SU-DHL-6 (cell line): Measurements from ENCODE around the gene ZMYND11.

Experiments
- CTCF ChIP-seq: fragments of 200-600 bp; sonication (generic); IDR thresholded peaks from one replicate; pipeline ENCODE4 v1.5.1; 2017; ENCODE audit warnings: antibody characterized with exemption, mild to moderate bottlenecking, low read length, moderate library complexity; ENCODE audit not compliant: insufficient read depth, poor library complexity, severe bottlenecking
- EZH2phosphoT487 ChIP-seq: fragments of 200-600 bp; sonication (generic), shearing (Covaris generic); conservative IDR thresholded peaks from 2 replicates; pipeline ENCODE4 v1.6.1; 2018; ENCODE audit warnings: mild to moderate bottlenecking, antibody characterized with exemption, low read length, moderate library complexity, mixed read lengths

DNA sequence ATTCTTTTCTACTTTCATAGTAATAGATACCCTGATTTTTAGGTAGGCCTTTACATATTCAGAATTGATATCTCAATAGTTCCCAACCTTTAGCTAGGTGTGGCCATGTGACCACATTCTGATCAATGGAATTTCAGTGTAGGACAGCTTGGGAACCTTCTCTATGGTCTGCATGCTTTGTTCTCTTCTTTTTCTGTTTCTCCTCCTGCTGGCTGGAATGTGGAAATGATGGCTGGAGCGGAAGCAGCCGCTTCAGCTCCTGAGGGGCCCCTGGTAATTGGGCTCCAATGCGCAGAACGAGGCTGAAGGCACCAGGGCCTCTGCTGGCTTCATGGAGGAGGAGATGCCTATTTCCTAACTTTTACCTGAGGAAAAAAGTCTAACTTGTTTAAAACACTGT, 152.6 kb downstream of the ZMYND11 start:
- no peak for TF ChIP-seq CTCF
- TF ChIP-seq EZH2phosphoT487, result no peak
